GM12865 (cell line): ENCODE results near the gene NEGR1.
"Not testable (repeated sequence)": the region's sequence is repeated elsewhere in the genome, so short reads cannot be mapped to it uniquely, and the experiment has no call there.

ENCODE experiments used
- DNase-seq: peaks from one replicate; pipeline ENCODE4 v3.0.0; 2010; ENCODE audit warnings: low read depth
- H3K4me3 ChIP-seq: 2 replicates; pipeline ENCODE4 v1.5.1; 2011; ENCODE audit warnings: mild to moderate bottlenecking, low read depth, low read length, control low read depth
- CTCF ChIP-seq: IDR thresholded peaks from 2 replicates; pipeline ENCODE4 v1.5.1; 2011; ENCODE audit warnings: low read length, control low read depth, low read depth, inconsistent platforms; ENCODE audit not compliant: insufficient read depth; ENCODE audit errors: missing control alignments

NEGR1 gene

GRCh38 chr1:71918630-71919029, 363.7 kb downstream of the NEGR1 start:
- no peak for TF ChIP-seq CTCF
- DNase-seq = no peak

GRCh38 chr1:71916894-71917293, 365.4 kb downstream of the NEGR1 start:
- no peak for DNase-seq
- H3K4me3 ChIP-seq = no peak overlapping the region
- TF ChIP-seq CTCF = no peak

More at GRCh38 chr1:71918630-71919029, 363.7 kb downstream of the NEGR1 start:
- H3K4me3 ChIP-seq = no peak overlapping the region

GRCh38 chr1:71914626-71915025, 367.7 kb downstream of the NEGR1 start:
- no peak overlapping the region for H3K4me3 ChIP-seq
- DNase-seq = no peak
- TF ChIP-seq CTCF = no peak

GRCh38 chr1:71908871-71909390, 373.4 kb downstream of the NEGR1 start:
- no peak overlapping the region for H3K4me3 ChIP-seq
- DNase-seq = no peak
- no peak for TF ChIP-seq CTCF

- no peak overlapping the region for H3K4me3 ChIP-seq
- DNase-seq = no peak
- no peak for TF ChIP-seq CTCF
Observed at GRCh38 chr1:71908303-71908702, 374.0 kb downstream of the NEGR1 start.

GRCh38 chr1:71899881-71900280, 382.5 kb downstream of the NEGR1 start:
- H3K4me3 ChIP-seq = no peak overlapping the region
- no peak for DNase-seq
- TF ChIP-seq CTCF = no peak

- H3K4me3 ChIP-seq, DNase-seq: not testable (repeated sequence)
Observed at GRCh38 chr1:71888166-71888565, 394.2 kb downstream of the NEGR1 start.
